HepG2 (cell line): Measurements from ENCODE around the gene DGKB. TPM values are rescaled to one million over a fixed set of nuclear protein-coding genes. Genes with fewer than 3 reads are reported as not detected.

Experiments
- HMG20B ChIP-seq: conservative IDR thresholded peaks from 2 replicates; pipeline ENCODE4 v1.6.1; 2016; ENCODE audit warnings: missing genetic modification reagents, missing compliant biosample characterization
- MXI1 ChIP-seq: IDR thresholded peaks from 3 replicates; pipeline ENCODE4 v1.6.1; 2012; ENCODE audit warnings: low read depth, low read length, inconsistent platforms, borderline replicate concordance
- SAFB2 ChIP-seq: sonication (generic); formaldehyde crosslinking; IDR thresholded peaks from 2 replicates; pipeline ENCODE4 v1.5.1; 2020; ENCODE audit warnings: missing genetic modification reagents, low read depth, mild to moderate bottlenecking, borderline replicate concordance
- SNAPC4 ChIP-seq: sonication (generic); formaldehyde crosslinking; IDR thresholded peaks from 2 replicates; pipeline ENCODE4 v1.4.0; 2020; ENCODE audit warnings: mild to moderate bottlenecking, missing genetic modification reagents
- TARDBP ChIP-seq: sonication (generic); formaldehyde crosslinking; IDR thresholded peaks from 2 replicates; pipeline ENCODE4 v1.8.0; 2022; ENCODE audit warnings: mild to moderate bottlenecking, missing genetic modification reagents
- ZKSCAN8 ChIP-seq: IDR thresholded peaks from 2 replicates; pipeline ENCODE4 v1.6.1; 2016; ENCODE audit warnings: borderline replicate concordance, missing genetic modification reagents, missing compliant biosample characterization
- ZNF280B ChIP-seq: sonication (generic); formaldehyde crosslinking; IDR thresholded peaks from 2 replicates; pipeline ENCODE4 v1.5.0; 2020; ENCODE audit warnings: missing genetic modification reagents, mild to moderate bottlenecking, borderline replicate concordance
- ZNF431 ChIP-seq: sonication (generic); formaldehyde crosslinking; IDR thresholded peaks from 2 replicates; pipeline ENCODE4 v1.9.0; 2022; ENCODE audit warnings: missing genetic modification reagents, low read depth, mild to moderate bottlenecking, borderline replicate concordance
- polyA plus RNA-seq, 8 experiments: library from polyadenylated mRNA; depleted of rRNA in 3 of 8; stranded (reverse) in 7 of 8; unstranded in 1 of 8; fragments of >200 nt; fragmentation: Illumina TruSeq in 4 of 8; extraction: Trizol in 4 of 8; gene quantifications; 2 replicates each; pipeline versions ENCODE4 v1.2.1 to v1.2.3, GENCODE V29; 2011 to 2016; ENCODE audit warnings: low read depth in 4 of 8, missing spikeins in 1 of 8, mixed read lengths in 1 of 8; ENCODE audit not compliant: insufficient read depth in 1 of 8
- total RNA-seq, 5 experiments: library from RNA; depleted of rRNA; stranded (reverse); fragments of >200 nt; fragmentation: Illumina TruSeq; extraction: Trizol; gene quantifications; 2 replicates each; pipeline ENCODE4 v1.2.3, GENCODE V29; 2016; ENCODE audit warnings: low read depth in 1 of 5
- TF ChIP-seq, protein P1 (sequence below): sonication (generic); formaldehyde crosslinking; conservative IDR thresholded peaks from 2 replicates; pipeline ENCODE4 v1.4.0; 2020; ENCODE audit warnings: missing genetic modification reagents

DGKB gene
- total and polyA plus RNA-seq, 2 of the 13 experiments (the other 11 are each of a cell fraction or from before 2014, with no cell fraction given), result not detected

DNA sequence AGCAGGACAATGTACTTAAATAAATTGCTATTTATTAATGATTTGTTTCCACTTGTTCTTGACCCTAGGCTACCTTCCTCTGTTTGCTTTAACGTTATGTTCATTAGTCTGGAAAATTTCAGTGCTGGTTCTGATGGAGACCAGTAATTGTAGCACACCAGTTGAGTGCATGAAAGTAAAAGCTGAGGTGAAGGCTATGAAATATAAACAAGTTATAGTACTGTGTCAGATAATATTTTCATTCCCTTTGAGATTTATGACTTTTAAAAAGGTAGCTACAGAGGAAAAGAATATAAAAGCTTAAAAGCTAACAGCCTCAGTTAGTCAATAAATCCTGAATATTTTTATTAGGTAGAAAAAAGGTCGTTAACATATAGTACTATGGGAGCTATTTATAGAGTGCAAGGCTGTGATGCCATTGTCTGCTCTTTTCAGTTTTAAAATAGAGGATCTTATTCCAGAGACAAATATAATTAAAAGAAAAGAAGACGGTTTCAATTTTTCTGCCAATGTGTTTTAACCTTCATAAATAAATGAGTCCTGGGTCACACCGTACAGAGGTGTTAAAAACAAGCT lies 561.3 kb downstream of the DGKB start (continued):
- TF ChIP-seq ZNF280B (CRISPR knock-in tag), result no peak
- TF ChIP-seq MXI1, result no peak
- no peak for TF ChIP-seq HMG20B (CRISPR knock-in tag)
- TF ChIP-seq, protein P1, sequence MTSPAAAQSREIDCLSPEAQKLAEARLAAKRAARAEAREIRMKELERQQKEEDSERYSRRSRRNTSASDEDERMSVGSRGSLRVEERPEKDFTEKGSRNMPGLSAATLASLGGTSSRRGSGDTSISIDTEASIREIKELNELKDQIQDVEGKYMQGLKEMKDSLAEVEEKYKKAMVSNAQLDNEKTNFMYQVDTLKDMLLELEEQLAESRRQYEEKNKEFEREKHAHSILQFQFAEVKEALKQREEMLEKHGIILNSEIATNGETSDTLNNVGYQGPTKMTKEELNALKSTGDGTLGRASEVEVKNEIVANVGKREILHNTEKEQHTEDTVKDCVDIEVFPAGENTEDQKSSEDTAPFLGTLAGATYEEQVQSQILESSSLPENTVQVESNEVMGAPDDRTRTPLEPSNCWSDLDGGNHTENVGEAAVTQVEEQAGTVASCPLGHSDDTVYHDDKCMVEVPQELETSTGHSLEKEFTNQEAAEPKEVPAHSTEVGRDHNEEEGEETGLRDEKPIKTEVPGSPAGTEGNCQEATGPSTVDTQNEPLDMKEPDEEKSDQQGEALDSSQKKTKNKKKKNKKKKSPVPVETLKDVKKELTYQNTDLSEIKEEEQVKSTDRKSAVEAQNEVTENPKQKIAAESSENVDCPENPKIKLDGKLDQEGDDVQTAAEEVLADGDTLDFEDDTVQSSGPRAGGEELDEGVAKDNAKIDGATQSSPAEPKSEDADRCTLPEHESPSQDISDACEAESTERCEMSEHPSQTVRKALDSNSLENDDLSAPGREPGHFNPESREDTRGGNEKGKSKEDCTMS (CRISPR knock-in tag), result no peak
- no peak for TF ChIP-seq TARDBP (CRISPR knock-in tag)
- TF ChIP-seq SAFB2 (CRISPR knock-in tag), result no peak
- no peak for TF ChIP-seq SNAPC4
- no peak for TF ChIP-seq ZKSCAN8 (CRISPR knock-in tag)
- no peak for TF ChIP-seq ZNF431 (CRISPR knock-in tag)
